H54 (cell line): ENCODE results near the gene PADI6.

Experiments used
- DNase-seq: peaks from one replicate; pipeline ENCODE4 v3.0.0; 2011; ENCODE audit warnings: low spot score, mixed read lengths; ENCODE audit not compliant: insufficient read length
- FAIRE-seq: peaks from 3 replicates; lab custom pipeline; 2011; peaks lifted over from hg19 to GRCh38; lab: Jason Lieb, UNC
- POLR2A ChIP-seq: IDR thresholded peaks from 2 replicates; pipeline ENCODE4 v1.6.1; 2011; ENCODE audit warnings: low read depth, mild to moderate bottlenecking, low read length

Gene PADI6

GRCh38 chr1:17365293-17365692 lies 6.7 kb upstream of the PADI6 start:
- FAIRE-seq (no peak), DNase-seq (no peak)
- TF ChIP-seq POLR2A, result no peak

- TF ChIP-seq POLR2A, result no peak
- FAIRE-seq (peak; percentile 11), DNase-seq (peak; percentile 65)
Measured at GRCh38 chr1:17369466-17369865, 2.5 kb upstream of the PADI6 start.

GRCh38 chr1:17370618-17371017 lies 1.4 kb upstream of the PADI6 start:
- FAIRE-seq (no peak), DNase-seq (no peak)
- TF ChIP-seq POLR2A, result no peak

- TF ChIP-seq POLR2A, result no peak
- no peak for DNase-seq
- no peak for FAIRE-seq
Measured at GRCh38 chr1:17372955-17373354, 959 bp downstream of the PADI6 start.

- TF ChIP-seq POLR2A, result no peak
- FAIRE-seq, result no peak
- DNase-seq, result no peak
Measured at GRCh38 chr1:17375651-17376050, 3.7 kb downstream of the PADI6 start.

GRCh38 chr1:17377325-17377953 lies 5.4 kb downstream of the PADI6 start:
- no peak for TF ChIP-seq POLR2A
- no peak for DNase-seq

GRCh38 chr1:17381161-17381560 lies 9.2 kb downstream of the PADI6 start:
- DNase-seq, result no peak
- TF ChIP-seq POLR2A, result no peak
- FAIRE-seq, result no peak

More at GRCh38 chr1:17377325-17377953, 5.4 kb downstream of the PADI6 start:
- FAIRE-seq, result no peak

GRCh38 chr1:17392199-17392740 lies 20.3 kb downstream of the PADI6 start:
- no peak for TF ChIP-seq POLR2A
- FAIRE-seq (no peak), DNase-seq (no peak)

- FAIRE-seq, result no peak
Measured at GRCh38 chr1:17393230-17393629, 21.2 kb downstream of the PADI6 start.

GRCh38 chr1:17397910-17398695 lies 26.1 kb downstream of the PADI6 start:
- DNase-seq, result no peak
- FAIRE-seq, result no peak
- no peak for TF ChIP-seq POLR2A

More at GRCh38 chr1:17393230-17393629, 21.2 kb downstream of the PADI6 start:
- DNase-seq, result no peak
- TF ChIP-seq POLR2A, result no peak

GRCh38 chr1:17400725-17401341 lies 28.8 kb downstream of the PADI6 start:
- no peak for TF ChIP-seq POLR2A
- FAIRE-seq (no peak), DNase-seq (no peak)

GRCh38 chr1:17401841-17402240 lies 29.8 kb downstream of the PADI6 start:
- no peak for FAIRE-seq
- DNase-seq, result no peak
- no peak for TF ChIP-seq POLR2A

- DNase-seq (no peak), FAIRE-seq (no peak)
- TF ChIP-seq POLR2A, result no peak
Measured at GRCh38 chr1:17403081-17403480, 31.1 kb downstream of the PADI6 start.
